ENCODE measurements around the gene PRDM16.

Gene PRDM16

GRCh38 chr1:3245768-3246167 is 176.8 kb downstream of the PRDM16 start:
- Histone ChIP-seq H3K27ac (ENCODE audit: low read depth in 2 of 2, low read length in 2 of 2) (no peak overlapping the region), H3K9me3 (ENCODE audit: control insufficient read depth in 2 of 2, low read length in 2 of 2) (no peaks in the 10 kb centered on the region), H3K36me3 (ENCODE audit: control insufficient read depth in 2 of 2, insufficient read depth in 2 of 2, low read length in 2 of 2) (no peaks in the 10 kb centered on the region), H3K4me3 (ENCODE audit: low read length in 2 of 2) (no peak overlapping the region), H3K4me1 (ENCODE audit: control insufficient read depth in 2 of 2, insufficient read depth in 2 of 2, low read length in 2 of 2) (peaks cover 5 to 9% of the 10 kb centered on the region in 2 donors), H3K9ac (ENCODE audit: low read depth in 1 of 2, low read length in 2 of 2) (no peak overlapping the region), H3K27me3 (ENCODE audit: control insufficient read depth in 2 of 2, insufficient read depth in 2 of 2, low read length in 2 of 2) (peaks cover 0 to 5% of the 10 kb centered on the region in 2 donors)

- Histone ChIP-seq H3K4me3 (ENCODE audit: low read length in 2 of 2) (no peak overlapping the region), H3K9ac (ENCODE audit: low read depth in 1 of 2, low read length in 2 of 2) (no peak overlapping the region), H3K36me3 (ENCODE audit: control insufficient read depth in 2 of 2, insufficient read depth in 2 of 2, low read length in 2 of 2) (no peaks in the 10 kb centered on the region), H3K27ac (ENCODE audit: low read depth in 2 of 2, low read length in 2 of 2) (no peak overlapping the region), H3K9me3 (ENCODE audit: control insufficient read depth in 2 of 2, low read length in 2 of 2) (no peaks in the 10 kb centered on the region), H3K4me1 (ENCODE audit: control insufficient read depth in 2 of 2, insufficient read depth in 2 of 2, low read length in 2 of 2) (peaks cover 6 to 12% of the 10 kb centered on the region in 2 donors), H3K27me3 (ENCODE audit: control insufficient read depth in 2 of 2, insufficient read depth in 2 of 2, low read length in 2 of 2) (peaks cover 0 to 5% of the 10 kb centered on the region in 2 donors)
Observed at GRCh38 chr1:3246251-3246650, 177.2 kb downstream of the PRDM16 start.

- H3K4me3 ChIP-seq (ENCODE audit: low read length in 2 of 2) = no peak overlapping the region
- no peak overlapping the region for H3K27ac ChIP-seq (ENCODE audit: low read depth in 2 of 2, low read length in 2 of 2)
- no peaks in the 10 kb centered on the region for H3K9me3 ChIP-seq (ENCODE audit: control insufficient read depth in 2 of 2, low read length in 2 of 2)
- H3K4me1 ChIP-seq (ENCODE audit: control insufficient read depth in 2 of 2, insufficient read depth in 2 of 2, low read length in 2 of 2) = peaks cover 9 to 15% of the 10 kb centered on the region in 2 donors
- H3K27me3 ChIP-seq (ENCODE audit: control insufficient read depth in 2 of 2, insufficient read depth in 2 of 2, low read length in 2 of 2) = peaks cover 0 to 5% of the 10 kb centered on the region in 2 donors
- H3K9ac ChIP-seq (ENCODE audit: low read depth in 1 of 2, low read length in 2 of 2) = no peak overlapping the region
- H3K36me3 ChIP-seq (ENCODE audit: control insufficient read depth in 2 of 2, insufficient read depth in 2 of 2, low read length in 2 of 2) = no peaks in the 10 kb centered on the region
Observed at GRCh38 chr1:3247521-3248121, 178.6 kb downstream of the PRDM16 start.

- Histone ChIP-seq H3K9ac (ENCODE audit: low read depth in 1 of 2, low read length in 2 of 2) (no peak overlapping the region), H3K27ac (ENCODE audit: low read depth in 2 of 2, low read length in 2 of 2) (no peak overlapping the region), H3K27me3 (ENCODE audit: control insufficient read depth in 2 of 2, insufficient read depth in 2 of 2, low read length in 2 of 2) (peaks cover 0 to 5% of the 10 kb centered on the region in 2 donors), H3K4me3 (ENCODE audit: low read length in 2 of 2) (no peak overlapping the region), H3K4me1 (ENCODE audit: control insufficient read depth in 2 of 2, insufficient read depth in 2 of 2, low read length in 2 of 2) (peaks cover 9 to 15% of the 10 kb centered on the region in 2 donors), H3K36me3 (ENCODE audit: control insufficient read depth in 2 of 2, insufficient read depth in 2 of 2, low read length in 2 of 2) (no peaks in the 10 kb centered on the region), H3K9me3 (ENCODE audit: control insufficient read depth in 2 of 2, low read length in 2 of 2) (no peaks in the 10 kb centered on the region)
Observed at GRCh38 chr1:3248155-3249141, 179.4 kb downstream of the PRDM16 start.

- Histone ChIP-seq H3K9ac (ENCODE audit: low read depth in 1 of 2, low read length in 2 of 2) (no peak overlapping the region), H3K4me1 (ENCODE audit: control insufficient read depth in 2 of 2, insufficient read depth in 2 of 2, low read length in 2 of 2) (peaks cover 9 to 15% of the 10 kb centered on the region in 2 donors), H3K4me3 (ENCODE audit: low read length in 2 of 2) (no peak overlapping the region), H3K27ac (ENCODE audit: low read depth in 2 of 2, low read length in 2 of 2) (no peak overlapping the region), H3K9me3 (ENCODE audit: control insufficient read depth in 2 of 2, low read length in 2 of 2) (no peaks in the 10 kb centered on the region), H3K27me3 (ENCODE audit: control insufficient read depth in 2 of 2, insufficient read depth in 2 of 2, low read length in 2 of 2) (peaks cover 0 to 5% of the 10 kb centered on the region in 2 donors), H3K36me3 (ENCODE audit: control insufficient read depth in 2 of 2, insufficient read depth in 2 of 2, low read length in 2 of 2) (no peaks in the 10 kb centered on the region)
Observed at GRCh38 chr1:3249231-3249630, 180.2 kb downstream of the PRDM16 start.

- no peak overlapping the region for H3K27ac ChIP-seq (ENCODE audit: low read depth in 2 of 2, low read length in 2 of 2)
- no peak overlapping the region for H3K9ac ChIP-seq (ENCODE audit: low read depth in 1 of 2, low read length in 2 of 2)
- H3K4me3 ChIP-seq (ENCODE audit: low read length in 2 of 2) = no peak overlapping the region
- H3K9me3 ChIP-seq (ENCODE audit: control insufficient read depth in 2 of 2, low read length in 2 of 2) = no peaks in the 10 kb centered on the region
- H3K36me3 ChIP-seq (ENCODE audit: control insufficient read depth in 2 of 2, insufficient read depth in 2 of 2, low read length in 2 of 2) = no peaks in the 10 kb centered on the region
- H3K4me1 ChIP-seq (ENCODE audit: control insufficient read depth in 2 of 2, insufficient read depth in 2 of 2, low read length in 2 of 2) = peaks cover 9 to 15% of the 10 kb centered on the region in 2 donors
- peaks cover 0 to 5% of the 10 kb centered on the region in 2 donors for H3K27me3 ChIP-seq (ENCODE audit: control insufficient read depth in 2 of 2, insufficient read depth in 2 of 2, low read length in 2 of 2)
Observed at GRCh38 chr1:3249631-3250501, 180.9 kb downstream of the PRDM16 start.

- peaks cover 9 to 15% of the 10 kb centered on the region in 2 donors for H3K4me1 ChIP-seq (ENCODE audit: control insufficient read depth in 2 of 2, insufficient read depth in 2 of 2, low read length in 2 of 2)
- no peaks in the 10 kb centered on the region for H3K36me3 ChIP-seq (ENCODE audit: control insufficient read depth in 2 of 2, insufficient read depth in 2 of 2, low read length in 2 of 2)
- peaks cover 0 to 5% of the 10 kb centered on the region in 2 donors for H3K27me3 ChIP-seq (ENCODE audit: control insufficient read depth in 2 of 2, insufficient read depth in 2 of 2, low read length in 2 of 2)
- no peak overlapping the region for H3K4me3 ChIP-seq (ENCODE audit: low read length in 2 of 2)
- H3K9ac ChIP-seq (ENCODE audit: low read depth in 1 of 2, low read length in 2 of 2) = no peak overlapping the region
- no peaks in the 10 kb centered on the region for H3K9me3 ChIP-seq (ENCODE audit: control insufficient read depth in 2 of 2, low read length in 2 of 2)
- H3K27ac ChIP-seq (ENCODE audit: low read depth in 2 of 2, low read length in 2 of 2) = no peak overlapping the region
Observed at GRCh38 chr1:3250624-3251023, 181.6 kb downstream of the PRDM16 start.

- H3K4me3 ChIP-seq (ENCODE audit: low read length in 2 of 2) = no peak overlapping the region
- H3K4me1 ChIP-seq (ENCODE audit: control insufficient read depth in 2 of 2, insufficient read depth in 2 of 2, low read length in 2 of 2) = peaks cover 9 to 15% of the 10 kb centered on the region in 2 donors
- peaks cover 0 to 5% of the 10 kb centered on the region in 2 donors for H3K27me3 ChIP-seq (ENCODE audit: control insufficient read depth in 2 of 2, insufficient read depth in 2 of 2, low read length in 2 of 2)
- peak overlapping the region in 1 of 2 donors; percentile 29 for H3K27ac ChIP-seq (ENCODE audit: low read depth in 2 of 2, low read length in 2 of 2)
- H3K36me3 ChIP-seq (ENCODE audit: control insufficient read depth in 2 of 2, insufficient read depth in 2 of 2, low read length in 2 of 2) = no peaks in the 10 kb centered on the region
- H3K9me3 ChIP-seq (ENCODE audit: control insufficient read depth in 2 of 2, low read length in 2 of 2) = no peaks in the 10 kb centered on the region
- no peak overlapping the region for H3K9ac ChIP-seq (ENCODE audit: low read depth in 1 of 2, low read length in 2 of 2)
Observed at GRCh38 chr1:3251099-3251806, 182.2 kb downstream of the PRDM16 start.

GRCh38 chr1:3251807-3252428 is 182.9 kb downstream of the PRDM16 start:
- H3K4me3 ChIP-seq (ENCODE audit: low read length in 2 of 2) = no peak overlapping the region
- no peak overlapping the region for H3K27ac ChIP-seq (ENCODE audit: low read depth in 2 of 2, low read length in 2 of 2)
- H3K27me3 ChIP-seq (ENCODE audit: control insufficient read depth in 2 of 2, insufficient read depth in 2 of 2, low read length in 2 of 2) = peaks cover 0 to under 1% of the 10 kb centered on the region in 2 donors
- no peaks in the 10 kb centered on the region for H3K9me3 ChIP-seq (ENCODE audit: control insufficient read depth in 2 of 2, low read length in 2 of 2)
- H3K4me1 ChIP-seq (ENCODE audit: control insufficient read depth in 2 of 2, insufficient read depth in 2 of 2, low read length in 2 of 2) = peaks cover 9 to 15% of the 10 kb centered on the region in 2 donors
- H3K36me3 ChIP-seq (ENCODE audit: control insufficient read depth in 2 of 2, insufficient read depth in 2 of 2, low read length in 2 of 2) = no peaks in the 10 kb centered on the region
- H3K9ac ChIP-seq (ENCODE audit: low read depth in 1 of 2, low read length in 2 of 2) = no peak overlapping the region

All from mucosa of rectum (tissue), 2 donors.